HG03097 (cell line): ENCODE measurements around the gene BAHCC1.

ENCODE experiments used
- ATAC-seq: cut with Tn5 transposase; IDR thresholded peaks from one replicate; pipeline ENCODE4 v1.9.1; 2021; ENCODE audit not compliant: unreplicated experiment, low FRiP score

The BAHCC1 gene

GRCh38 chr17:81471818-81472456 is 76.7 kb downstream of the BAHCC1 start:
- ATAC-seq: no peak

- no peak for ATAC-seq
Observed at GRCh38 chr17:81473019-81473418, 77.8 kb downstream of the BAHCC1 start.

- no peak for ATAC-seq
Observed at GRCh38 chr17:81474958-81475357, 79.7 kb downstream of the BAHCC1 start.

GRCh38 chr17:81476097-81476496 is 80.8 kb downstream of the BAHCC1 start:
- no peak for ATAC-seq

- ATAC-seq: no peak
Observed at GRCh38 chr17:81476635-81477034, 81.4 kb downstream of the BAHCC1 start.

GRCh38 chr17:81477173-81477572 is 81.9 kb downstream of the BAHCC1 start:
- no peak for ATAC-seq

GRCh38 chr17:81478119-81478518 is 82.9 kb downstream of the BAHCC1 start:
- no peak for ATAC-seq

GRCh38 chr17:81479175-81480071 is 84.2 kb downstream of the BAHCC1 start:
- no peak for ATAC-seq

GRCh38 chr17:81480140-81481072 is 85.1 kb downstream of the BAHCC1 start:
- ATAC-seq: no peak

GRCh38 chr17:81481073-81481799 is 86.0 kb downstream of the BAHCC1 start:
- ATAC-seq: no peak

- ATAC-seq: no peak
Observed at GRCh38 chr17:81481815-81482505, 86.7 kb downstream of the BAHCC1 start.

- no peak for ATAC-seq
Observed at GRCh38 chr17:81482673-81483072, 87.4 kb downstream of the BAHCC1 start.

- ATAC-seq: no peak
Observed at GRCh38 chr17:81483085-81483861, 88.0 kb downstream of the BAHCC1 start.

GRCh38 chr17:81483862-81484194 is 88.6 kb downstream of the BAHCC1 start:
- no peak for ATAC-seq

GRCh38 chr17:81484195-81484979 is 89.1 kb downstream of the BAHCC1 start:
- peak; percentile 44 for ATAC-seq

GRCh38 chr17:81486199-81486810 is 91.0 kb downstream of the BAHCC1 start:
- no peak for ATAC-seq

GRCh38 chr17:81487089-81487486 is 91.8 kb downstream of the BAHCC1 start:
- ATAC-seq: no peak
